GM08714 (cell line): ENCODE measurements around the gene HS3ST4.

Experiments
- H3K4me3 ChIP-seq: fragments of 200-500 bp; sonication (Bioruptor generic); 2 replicates; pipeline ENCODE4 v1.5.1; 2014; ENCODE audit warnings: mild to moderate bottlenecking, low read length, inconsistent platforms
- ZNF274 ChIP-seq: IDR thresholded peaks from 2 replicates; pipeline ENCODE4 v1.6.1; 2012; ENCODE audit warnings: mild to moderate bottlenecking, low read depth, low read length

The HS3ST4 gene

GRCh38 chr16:26137956-26138355, 446.2 kb downstream of the HS3ST4 start:
- TF ChIP-seq ZNF274, result no peak
- H3K4me3 ChIP-seq, result no peak overlapping the region

- no peak for TF ChIP-seq ZNF274
- no peak overlapping the region for H3K4me3 ChIP-seq
Observed at GRCh38 chr16:26139091-26139490, 447.3 kb downstream of the HS3ST4 start.

GRCh38 chr16:26139884-26140283, 448.1 kb downstream of the HS3ST4 start:
- no peak for TF ChIP-seq ZNF274
- H3K4me3 ChIP-seq, result no peak overlapping the region

- TF ChIP-seq ZNF274, result no peak
- no peak overlapping the region for H3K4me3 ChIP-seq
Observed at GRCh38 chr16:26149364-26150190, 457.8 kb downstream of the HS3ST4 start.

GRCh38 chr16:26155221-26155620, 463.5 kb downstream of the HS3ST4 start:
- no peak for TF ChIP-seq ZNF274

GRCh38 chr16:26157319-26157718, 465.6 kb downstream of the HS3ST4 start:
- no peak for TF ChIP-seq ZNF274
- H3K4me3 ChIP-seq, result no peak overlapping the region

More at GRCh38 chr16:26155221-26155620, 463.5 kb downstream of the HS3ST4 start:
- no peak overlapping the region for H3K4me3 ChIP-seq

GRCh38 chr16:26158142-26158759, 466.5 kb downstream of the HS3ST4 start:
- TF ChIP-seq ZNF274, result no peak
- no peak overlapping the region for H3K4me3 ChIP-seq

GRCh38 chr16:26161461-26162180, 469.9 kb downstream of the HS3ST4 start:
- TF ChIP-seq ZNF274, result no peak
- no peak overlapping the region for H3K4me3 ChIP-seq

GRCh38 chr16:26169473-26169872, 477.7 kb downstream of the HS3ST4 start:
- no peak for TF ChIP-seq ZNF274

GRCh38 chr16:26175944-26176343, 484.2 kb downstream of the HS3ST4 start:
- TF ChIP-seq ZNF274, result no peak
- no peak overlapping the region for H3K4me3 ChIP-seq

More at GRCh38 chr16:26169473-26169872, 477.7 kb downstream of the HS3ST4 start:
- no peak overlapping the region for H3K4me3 ChIP-seq

GRCh38 chr16:26177438-26177837, 485.7 kb downstream of the HS3ST4 start:
- TF ChIP-seq ZNF274, result no peak
- no peak overlapping the region for H3K4me3 ChIP-seq

GRCh38 chr16:26178298-26178697, 486.5 kb downstream of the HS3ST4 start:
- H3K4me3 ChIP-seq, result no peak overlapping the region
- no peak for TF ChIP-seq ZNF274

GRCh38 chr16:26186091-26186615, 494.4 kb downstream of the HS3ST4 start:
- H3K4me3 ChIP-seq, result no peak overlapping the region
- TF ChIP-seq ZNF274, result no peak
